22Rv1 (cell line): ENCODE measurements around the gene GANC.

Experiments
- CTCF ChIP-seq: fragments of 450-650 bp; IDR thresholded peaks from 2 replicates; pipeline ENCODE4 v1.5.1; 2017; ENCODE audit warnings: mild to moderate bottlenecking
- ZFX ChIP-seq: fragments of 450-650 bp; IDR thresholded peaks from 2 replicates; pipeline ENCODE4 v1.6.1; 2017; ENCODE audit warnings: antibody characterized with exemption, borderline replicate concordance

- TF ChIP-seq CTCF: no peak
- TF ChIP-seq ZFX: no peak
These were observed 33.7 kb downstream of the GANC start for GRCh38 chr15:42306681-42307080.
